Regular cardiac myocyte (primary cell): Measurements from ENCODE around the gene SEMA4F. TPM values are rescaled to one million over a fixed set of nuclear protein-coding genes. Genes with fewer than 3 reads are reported as not detected.

Experiments
- total RNA-seq: library from RNA; depleted of rRNA; stranded (reverse); fragments of >200 nt; gene quantifications from 2 replicates; pipeline ENCODE4 v1.2.3, GENCODE V29; 2014

SEMA4F gene, protein sequence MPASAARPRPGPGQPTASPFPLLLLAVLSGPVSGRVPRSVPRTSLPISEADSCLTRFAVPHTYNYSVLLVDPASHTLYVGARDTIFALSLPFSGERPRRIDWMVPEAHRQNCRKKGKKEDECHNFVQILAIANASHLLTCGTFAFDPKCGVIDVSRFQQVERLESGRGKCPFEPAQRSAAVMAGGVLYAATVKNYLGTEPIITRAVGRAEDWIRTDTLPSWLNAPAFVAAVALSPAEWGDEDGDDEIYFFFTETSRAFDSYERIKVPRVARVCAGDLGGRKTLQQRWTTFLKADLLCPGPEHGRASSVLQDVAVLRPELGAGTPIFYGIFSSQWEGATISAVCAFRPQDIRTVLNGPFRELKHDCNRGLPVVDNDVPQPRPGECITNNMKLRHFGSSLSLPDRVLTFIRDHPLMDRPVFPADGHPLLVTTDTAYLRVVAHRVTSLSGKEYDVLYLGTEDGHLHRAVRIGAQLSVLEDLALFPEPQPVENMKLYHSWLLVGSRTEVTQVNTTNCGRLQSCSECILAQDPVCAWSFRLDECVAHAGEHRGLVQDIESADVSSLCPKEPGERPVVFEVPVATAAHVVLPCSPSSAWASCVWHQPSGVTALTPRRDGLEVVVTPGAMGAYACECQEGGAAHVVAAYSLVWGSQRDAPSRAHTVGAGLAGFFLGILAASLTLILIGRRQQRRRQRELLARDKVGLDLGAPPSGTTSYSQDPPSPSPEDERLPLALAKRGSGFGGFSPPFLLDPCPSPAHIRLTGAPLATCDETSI
- 8.1 and 12.4 TPM in 2 replicates for total RNA-seq

GRCh38 chr2:74653985-74654882 lies at the start of gene SEMA4F:
Gene SEMA4F (plus strand): TSS chr2:74654247. CDS start chr2:74654377, 130 bp downstream.

DNA sequence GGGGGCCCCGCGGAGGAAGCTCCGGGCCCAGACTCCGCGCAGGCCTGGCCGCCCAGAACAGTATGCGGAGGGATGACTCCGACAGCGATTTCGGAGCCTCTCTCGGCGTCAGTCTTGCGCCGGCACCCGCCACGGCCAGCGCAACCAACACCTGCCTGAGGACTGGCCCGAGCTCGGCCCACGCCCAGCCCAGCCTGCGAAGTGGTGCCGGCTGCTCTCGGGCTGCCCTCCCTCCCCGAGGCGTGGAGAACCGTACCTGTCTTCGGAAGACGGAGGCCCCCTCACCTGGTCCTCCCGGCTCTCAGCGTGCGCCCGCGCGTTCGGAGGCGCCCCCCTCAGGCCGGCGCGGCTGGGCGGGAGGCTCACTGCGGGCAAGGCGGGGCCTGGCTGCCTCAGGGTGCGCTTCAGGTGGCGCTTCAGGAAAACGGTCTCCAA lies 6.0 kb upstream of the SEMA4F start, which contains the start of gene M1AP:
Gene M1AP (minus strand): TSS at position 322 of the 435 bp plus-strand sequence. CDS start 8,055 bp downstream, outside the sequence.

Other genes starting within 250 kb of the SEMA4F start
- 0.58 and 1.1 TPM in 2 replicates for gene C2orf81, start 232.6 kb upstream of the SEMA4F start, total RNA-seq
- gene WDR54, start 232.5 kb upstream of the SEMA4F start, total RNA-seq = 38.6 and 76.1 TPM in 2 replicates
- gene RTKN, start 212.3 kb upstream of the SEMA4F start, total RNA-seq = 10.2 and 13.5 TPM in 2 replicates
- 7.1 and 16.3 TPM in 2 replicates for gene INO80B, start 199.2 kb upstream of the SEMA4F start, total RNA-seq
- gene WBP1, start 195.8 kb upstream of the SEMA4F start, total RNA-seq = 39.1 and 58.9 TPM in 2 replicates
- gene MOGS, start 188.9 kb upstream of the SEMA4F start, total RNA-seq = 65.7 and 82.4 TPM in 2 replicates
- 37.5 and 47.0 TPM in 2 replicates for gene MRPL53, start 181.6 kb upstream of the SEMA4F start, total RNA-seq
- gene CCDC142, start 171.2 kb upstream of the SEMA4F start, total RNA-seq = 18.0 and 22.3 TPM in 2 replicates
- gene TTC31, start 171.2 kb upstream of the SEMA4F start, total RNA-seq = 10.7 and 14.6 TPM in 2 replicates
- 2.1 and 2.8 TPM in 2 replicates for gene LBX2, start 154.6 kb upstream of the SEMA4F start, total RNA-seq
- gene PCGF1, start 146.6 kb upstream of the SEMA4F start, total RNA-seq = 20.3 and 25.9 TPM in 2 replicates
- under 0.01 TPM in 1 of 2 replicates, not detected in the other for gene TLX2, start 139.8 kb upstream of the SEMA4F start, total RNA-seq
- not detected in 2 replicates for gene DQX1, start 128.0 kb upstream of the SEMA4F start, total RNA-seq
- 104 and 110 TPM in 2 replicates for gene AUP1, start 124.5 kb upstream of the SEMA4F start, total RNA-seq
- gene HTRA2, start 124.3 kb upstream of the SEMA4F start, total RNA-seq = 44.8 and 51.2 TPM in 2 replicates
- 147 and 384 TPM in 2 replicates for gene LOXL3, start 100.3 kb upstream of the SEMA4F start, total RNA-seq
- gene DOK1, start 99.5 kb upstream of the SEMA4F start, total RNA-seq = 74.6 and 108 TPM in 2 replicates
- under 0.01 and 0.19 TPM in 2 replicates for gene M1AP, start 5.9 kb upstream of the SEMA4F start, total RNA-seq
- gene HK2, start 179.9 kb downstream of the SEMA4F start, total RNA-seq = 68.8 and 80.5 TPM in 2 replicates